B cell (primary cell): ENCODE measurements around the gene FRAT2. TPM values are rescaled to one million over a fixed set of nuclear protein-coding genes. Genes with fewer than 3 reads are reported as not detected.

Source experiments
- ATAC-seq: fragments of 200-7000 bp; cut with Tn5 transposase; one replicate; pipeline ENCODE4 v1.10.0; 2021; ENCODE audit warnings: low read depth, mild to moderate bottlenecking, moderate number of reproducible peaks, moderate library complexity
- CTCF ChIA-PET: fragments of 350-600 bp; sonication (Branson Sonifier 250); formaldehyde crosslinking; loops from one replicate; lab custom pipeline; 2021; ENCODE audit warnings: antibody characterized with exemption, inconsistent platforms; lab: Charles Lee
- POLR2A ChIA-PET: fragments of 350-600 bp; sonication (Branson Sonifier 250); formaldehyde crosslinking; loops from one replicate; lab custom pipeline; 2021; ENCODE audit warnings: antibody characterized with exemption; lab: Charles Lee
- DNase-seq: peaks from one replicate; pipeline ENCODE4 v3.0.0; 2013
- H2AFZ ChIP-seq: 2 replicates; pipeline ENCODE4 v1.6.1; 2012; ENCODE audit warnings: mild to moderate bottlenecking, low read depth, low read length; ENCODE audit not compliant: insufficient read depth, poor library complexity, severe bottlenecking
- H3K27ac ChIP-seq, 2 donors: 1 replicate in 1 of 2; 2 replicates in 1 of 2; pipeline ENCODE4 v1.5.1; 2012 to 2013; ENCODE audit warnings: low read length in 2 of 2, mild to moderate bottlenecking in 2 of 2, moderate library complexity in 1 of 2
- H3K27me3 ChIP-seq, 4 experiments: fragments of 200-600 bp in 1 of 4; sonication (generic) in 1 of 4; replicated peaks in 1 of 4; 1 replicate in 2 of 4; 2 replicates in 2 of 4; pipeline versions ENCODE4 v1.6.1 to v1.7.0; 2013 to 2016; ENCODE audit warnings: low read length in 3 of 4, mild to moderate bottlenecking in 2 of 4, mixed read lengths in 1 of 4, moderate library complexity in 1 of 4; ENCODE audit not compliant: insufficient read depth in 4 of 4, control insufficient read depth in 3 of 4; ENCODE audit errors: control extremely low read depth in 1 of 4
- H3K36me3 ChIP-seq, 2 experiments: replicated peaks in 1 of 2; 1 replicate in 1 of 2; 2 replicates in 1 of 2; pipeline versions ENCODE4 v1.6.1 to v1.7.1; 2013; ENCODE audit warnings: low read length in 1 of 2; ENCODE audit not compliant: insufficient read depth in 2 of 2, control insufficient read depth in 1 of 2; ENCODE audit errors: control extremely low read depth in 1 of 2, extremely low read depth in 1 of 2
- H3K4me1 ChIP-seq, 2 donors: fragments of 200-600 bp in 1 of 2; sonication (generic) in 1 of 2; 1 replicate in 1 of 2; 2 replicates in 1 of 2; pipeline versions ENCODE4 v1.5.1 to v1.6.1; 2013 to 2017; ENCODE audit warnings: low read length in 2 of 2; ENCODE audit not compliant: control insufficient read depth in 2 of 2, insufficient read depth in 2 of 2
- H3K4me2 ChIP-seq: replicated peaks from 2 replicates; pipeline ENCODE3; 2012; ENCODE audit warnings: mild to moderate bottlenecking, low read depth, low read length; ENCODE audit not compliant: poor library complexity, severe bottlenecking
- H3K4me3 ChIP-seq, 5 experiments: fragments of 200-600 bp in 1 of 5; sonication (generic) in 1 of 5; 1 replicate in 3 of 5; 2 replicates in 2 of 5; pipeline versions ENCODE4 v1.5.1 to v1.7.0; 2011 to 2016; ENCODE audit warnings: low read length in 4 of 5, mild to moderate bottlenecking in 4 of 5, low read depth in 2 of 5, control low read depth in 1 of 5, moderate library complexity in 1 of 5; ENCODE audit not compliant: insufficient read depth in 1 of 5; ENCODE audit errors: control extremely low read depth in 1 of 5, extremely low read depth in 1 of 5
- H3K79me2 ChIP-seq: fragments of 200-600 bp; sonication (generic); one replicate; pipeline ENCODE4 v1.6.0; 2016; ENCODE audit warnings: low read length; ENCODE audit not compliant: control insufficient read depth, insufficient read depth
- H3K9ac ChIP-seq: fragments of 200-600 bp; sonication (generic); 2 replicates; pipeline ENCODE4 v1.6.1; 2017; ENCODE audit warnings: mild to moderate bottlenecking, low read length, moderate library complexity
- H3K9me3 ChIP-seq, 3 donors: one replicate each; pipeline versions ENCODE4 v1.6.1 to v1.7.1; 2013; ENCODE audit warnings: low read length in 2 of 3; ENCODE audit not compliant: control insufficient read depth in 2 of 3, insufficient read depth in 1 of 3; ENCODE audit errors: control extremely low read depth in 1 of 3
- H4K20me1 ChIP-seq: 2 replicates; pipeline ENCODE4 v1.6.0; 2012; ENCODE audit warnings: mild to moderate bottlenecking, low read length; ENCODE audit not compliant: insufficient read depth, control insufficient read depth, poor library complexity, severe bottlenecking
- H3K27ac Mint-ChIP-seq: one replicate; pipeline ENCODE4 v1.8.0; 2021; ENCODE audit warnings: mixed read lengths
- H3K27me3 Mint-ChIP-seq: one replicate; pipeline ENCODE4 v1.8.0; 2021; ENCODE audit warnings: mixed read lengths
- H3K4me1 Mint-ChIP-seq: one replicate; pipeline ENCODE4 v1.8.0; 2021; ENCODE audit warnings: mixed read lengths
- H3K4me3 Mint-ChIP-seq: one replicate; pipeline ENCODE4 v1.8.0; 2021; ENCODE audit warnings: mixed read lengths
- H3K9me3 Mint-ChIP-seq: one replicate; pipeline ENCODE4 v1.8.0; 2022; ENCODE audit warnings: mixed read lengths; ENCODE audit not compliant: insufficient read depth
- CTCF ChIP-seq: fragments of 200-600 bp; IDR thresholded peaks from one replicate; pipeline ENCODE4 v1.8.0; 2022; ENCODE audit warnings: antibody characterized with exemption, mild to moderate bottlenecking
- EZH2 ChIP-seq: IDR thresholded peaks from 2 replicates; pipeline ENCODE4 v1.6.1; 2012; ENCODE audit warnings: borderline replicate concordance, low read depth, mild to moderate bottlenecking, moderate library complexity, low read length; ENCODE audit not compliant: insufficient read depth, poor library complexity, severe bottlenecking
- WGBS: methylation state at CpG from one replicate; pipeline ENCODE4 v1.1.5; 2013; ENCODE audit warnings: missing lambda C conversion rate; ENCODE audit not compliant: insufficient coverage; 5-methylcytosine and 5-hydroxymethylcytosine counted together
- intact Hi-C: fragments of 100-400 bp; cut with micrococcal nuclease; formaldehyde crosslinking; loops from one replicate; pipeline ENCODE4 v1.10.0; 2022
- polyA plus RNA-seq: library from polyadenylated mRNA; depleted of rRNA; stranded (reverse); fragments of >200 nt; gene quantifications from 2 replicates; pipeline ENCODE4 v1.2.3, GENCODE V29; 2012
- total RNA-seq, 2 donors: library from RNA; stranded (reverse); fragments of 120-200 nt in 1 of 2; gene quantifications; 1 replicate in 1 of 2; 2 replicates in 1 of 2; pipeline versions ENCODE4 v1.2.3 to v1.2.4, GENCODE V29; 2013 to 2022

The FRAT2 gene
- total and polyA plus RNA-seq, 2 donors (not counting 1 experiment from before 2014, with no cell fraction given) = 4.9 to 30.2 TPM

GRCh38 chr10:97311111-97311626, 23.4 kb downstream of the FRAT2 start:
- no peaks in the 10 kb centered on the region for H3K9me3 Mint-ChIP-seq
- intact Hi-C loops = no loop called here
- Histone ChIP-seq H2AFZ (no peak overlapping the region), H3K36me3 (no peaks in the 10 kb centered on the region), H3K4me1 (no peaks in the 10 kb centered on the region), H3K4me2 (no peak overlapping the region), H3K4me3 (no peak overlapping the region), H3K9ac (no peak overlapping the region), H3K9me3 (no peaks in the 10 kb centered on the region), H3K27ac (no peak overlapping the region), H3K79me2 (no peaks in the 10 kb centered on the region), H4K20me1 (no peaks in the 10 kb centered on the region), H3K27me3 (no peaks in the 10 kb centered on the region)
- ChIA-PET CTCF (interaction anchor here (1.6 kb wide), 1 partner anchor 9 kb away, joined by 7 read pairs; the partner anchor contains the start of gene FRAT1), POLR2A (interaction anchor here (0.5 kb wide), 1 partner anchor 18 kb away, joined by 3 read pairs; no protein-coding TSS in a partner anchor)
- no peak overlapping the region for H3K4me3 Mint-ChIP-seq
- WGBS = 98% methylated on average over 4 of the region's 4 CpGs
- no peaks in the 10 kb centered on the region for H3K4me1 Mint-ChIP-seq
- no peak for DNase-seq
- no peak for TF ChIP-seq CTCF
- TF ChIP-seq EZH2 = no peak
- H3K27ac Mint-ChIP-seq = no peak overlapping the region
- H3K27me3 Mint-ChIP-seq = no peaks in the 10 kb centered on the region
- no peak for ATAC-seq

- Mint-ChIP-seq H3K4me3 (no peak overlapping the region), H3K27ac (no peak overlapping the region), H3K4me1 (no peaks in the 10 kb centered on the region), H3K9me3 (no peaks in the 10 kb centered on the region), H3K27me3 (no peaks in the 10 kb centered on the region)
- no peak for TF ChIP-seq EZH2
- TF ChIP-seq CTCF = no peak
- ChIA-PET CTCF (interaction anchor here (1.3 kb wide), 1 partner anchor 30 kb away, joined by 5 read pairs; no protein-coding TSS in a partner anchor), POLR2A (no interaction called here)
- Histone ChIP-seq H3K27ac (no peak overlapping the region), H2AFZ (no peak overlapping the region), H3K4me1 (no peaks in the 10 kb centered on the region), H3K79me2 (no peaks in the 10 kb centered on the region), H3K36me3 (no peaks in the 10 kb centered on the region), H3K27me3 (no peaks in the 10 kb centered on the region), H3K4me2 (no peak overlapping the region), H3K9me3 (no peaks in the 10 kb centered on the region), H4K20me1 (no peaks in the 10 kb centered on the region), H3K4me3 (no peak overlapping the region), H3K9ac (no peak overlapping the region)
- WGBS = 72% methylated on average over 4 of the region's 10 CpGs
- intact Hi-C loops = no loop called here
- no peak for DNase-seq
- ATAC-seq = no peak
These were observed 26.4 kb downstream of the FRAT2 start for GRCh38 chr10:97307866-97308780.
